Uterus (tissue), 2 donors: ENCODE measurements around the gene ITPR2.

Source experiments
- CTCF ChIP-seq, 4 experiments: fragments of 200-600 bp in 2 of 4; fragments of 450-650 bp in 2 of 4; sonication (generic) in 2 of 4; IDR thresholded peaks; one replicate each; pipeline ENCODE4 v1.5.1; 2016 to 2019; ENCODE audit warnings: antibody characterized with exemption in 4 of 4, mild to moderate bottlenecking in 2 of 4, moderate library complexity in 1 of 4
- POLR2A ChIP-seq, 2 donors: fragments of 450-650 bp; IDR thresholded peaks; one replicate each; pipeline ENCODE4 v1.6.1; 2016; ENCODE audit warnings: antibody characterized with exemption in 2 of 2, mild to moderate bottlenecking in 1 of 2, moderate library complexity in 1 of 2

GRCh38 chr12:26465419-26466097 is 367.4 kb downstream of the ITPR2 start:
- TF ChIP-seq CTCF (IDR thresholded peaks at IDR 0.05): no peak
- no peak for TF ChIP-seq POLR2A (IDR thresholded peaks at IDR 0.05)
